Mesenteric fat pad (tissue), 1 donor: ENCODE results near the gene DDX46. TPM values are rescaled to one million over a fixed set of nuclear protein-coding genes. Genes with fewer than 3 reads are reported as not detected.
"Not testable (repeated sequence)": the region's sequence is repeated elsewhere in the genome, so short reads cannot be mapped to it uniquely, and the experiment has no call there.

Experiments used
- DNase-seq: peaks from one replicate; pipeline ENCODE4 v3.0.0-alpha.2; 2020; ENCODE audit warnings: low spot score
- long read RNA-seq: library from polyadenylated mRNA; unstranded; transcript quantifications from one replicate; pipeline ENCODE4 v2.0.0, GENCODE V29; 2020
- total RNA-seq: library from RNA; stranded (reverse); fragmentation: NEBNext Ultra II Directional; extraction: Animal tissue kit (Norgen Biotek cat#: 25700); gene quantifications from one replicate; pipeline ENCODE4 v1.2.1, GENCODE V29; 2021
- donor health status: DM: yes; HTN: yes; CAD: no.

Gene DDX46
- 41.4 TPM for total RNA-seq
- long read RNA-seq, partial matches to known transcripts, result 26 of 28 reads
- long read RNA-seq, other reads (novel, unspliced or antisense), result 2 of 28 reads

GRCh38 chr5:134758504-134759341 is at the start of gene DDX46:
TSS of gene DDX46 (plus strand) at chr5:134758779. CDS start at chr5:134758939, 160 bp downstream.
- peak; percentile 97 for DNase-seq

GRCh38 chr5:134714120-134714519 is 44.5 kb upstream of the DDX46 start:
- DNase-seq, result no peak

GRCh38 chr5:134714541-134714940 is 44.0 kb upstream of the DDX46 start:
- DNase-seq, result no peak

- DNase-seq, result not testable (repeated sequence)
Observed at GRCh38 chr5:134715466-134715865, 43.1 kb upstream of the DDX46 start.

- DNase-seq, result no peak
Observed at GRCh38 chr5:134724872-134725271, 33.7 kb upstream of the DDX46 start.

- DNase-seq, result no peak
Observed at GRCh38 chr5:134732819-134733218, 25.8 kb upstream of the DDX46 start.

- no peak for DNase-seq
Observed at GRCh38 chr5:134735243-134735642, 23.3 kb upstream of the DDX46 start.

- DNase-seq, result no peak
Observed at GRCh38 chr5:134736173-134736812, 22.3 kb upstream of the DDX46 start.

- peak; percentile 100 for DNase-seq
Observed at GRCh38 chr5:134738133-134738962, 20.2 kb upstream of the DDX46 start, which contains the start of gene CAMLG. TSS of gene CAMLG (plus strand) at chr5:134738548. CDS start at chr5:134738621, 73 bp downstream.

GRCh38 chr5:134738963-134739661 is 19.5 kb upstream of the DDX46 start:
- DNase-seq, result no peak

- no peak for DNase-seq
Observed at GRCh38 chr5:134741052-134741451, 17.5 kb upstream of the DDX46 start.

GRCh38 chr5:134742134-134742533 is 16.4 kb upstream of the DDX46 start:
- DNase-seq, result no peak

- no peak for DNase-seq
Observed at GRCh38 chr5:134749415-134749814, 9.2 kb upstream of the DDX46 start.

GRCh38 chr5:134758176-134758503 is 439 bp upstream of the DDX46 start:
- no peak for DNase-seq

GRCh38 chr5:134767528-134768291 is 9.1 kb downstream of the DDX46 start:
- DNase-seq, result not testable (repeated sequence)

- DNase-seq, result no peak
Observed at GRCh38 chr5:134769206-134769605, 10.6 kb downstream of the DDX46 start.

GRCh38 chr5:134772461-134773125 is 14.0 kb downstream of the DDX46 start:
- DNase-seq, result no peak

- DNase-seq, result no peak
Observed at GRCh38 chr5:134777366-134777765, 18.8 kb downstream of the DDX46 start.

- no peak for DNase-seq
Observed at GRCh38 chr5:134784241-134784920, 25.8 kb downstream of the DDX46 start.
